Neural crest cell (in vitro differentiated cells): Measurements from ENCODE around the gene SBK1. TPM values are rescaled to one million over a fixed set of nuclear protein-coding genes. Genes with fewer than 3 reads are reported as not detected.
"Not testable (repeated sequence)": the region's sequence is repeated elsewhere in the genome, so short reads cannot be mapped to it uniquely, and the experiment has no call there.

Source experiments
- DNase-seq: peaks from one replicate; pipeline ENCODE4 v3.0.0; 2021; ENCODE audit warnings: low read depth, mixed read lengths, low spot score
- H3K27ac Mint-ChIP-seq: one replicate; pipeline ENCODE4 v1.8.0; 2021; ENCODE audit warnings: mild to moderate bottlenecking, mixed read lengths; ENCODE audit not compliant: unreplicated experiment
- H3K27me3 Mint-ChIP-seq: 2 replicates; pipeline ENCODE4 v1.8.0; 2021; ENCODE audit warnings: low read depth, mild to moderate bottlenecking, mixed read lengths
- H3K36me3 Mint-ChIP-seq: 2 replicates; pipeline ENCODE4 v1.8.0; 2021; ENCODE audit warnings: low read depth, mild to moderate bottlenecking, mixed read lengths
- H3K4me1 Mint-ChIP-seq: 2 replicates; pipeline ENCODE4 v1.8.0; 2021; ENCODE audit warnings: mixed read lengths
- H3K4me3 Mint-ChIP-seq: one replicate; pipeline ENCODE4 v1.8.0; 2021; ENCODE audit warnings: mild to moderate bottlenecking, mixed read lengths
- H3K9me3 Mint-ChIP-seq: 2 replicates; pipeline ENCODE4 v1.8.0; 2021; ENCODE audit warnings: mixed read lengths
- total RNA-seq: library from RNA; stranded (reverse); gene quantifications from 2 replicates; pipeline ENCODE4 v1.2.1, GENCODE V29; 2021
- TF ChIP-seq, protein P1 (sequence below): fragments of 200-600 bp; sonication (generic); conservative IDR thresholded peaks from 2 replicates; pipeline ENCODE4 v1.5.0; 2021; ENCODE audit warnings: antibody characterized with exemption, mild to moderate bottlenecking

The SBK1 gene
- total RNA-seq, 1 donor from 2014 or later = 79.0 TPM

GRCh38 chr16:28324887-28325279, 32.6 kb downstream of the SBK1 start:
- TF ChIP-seq, protein P1, sequence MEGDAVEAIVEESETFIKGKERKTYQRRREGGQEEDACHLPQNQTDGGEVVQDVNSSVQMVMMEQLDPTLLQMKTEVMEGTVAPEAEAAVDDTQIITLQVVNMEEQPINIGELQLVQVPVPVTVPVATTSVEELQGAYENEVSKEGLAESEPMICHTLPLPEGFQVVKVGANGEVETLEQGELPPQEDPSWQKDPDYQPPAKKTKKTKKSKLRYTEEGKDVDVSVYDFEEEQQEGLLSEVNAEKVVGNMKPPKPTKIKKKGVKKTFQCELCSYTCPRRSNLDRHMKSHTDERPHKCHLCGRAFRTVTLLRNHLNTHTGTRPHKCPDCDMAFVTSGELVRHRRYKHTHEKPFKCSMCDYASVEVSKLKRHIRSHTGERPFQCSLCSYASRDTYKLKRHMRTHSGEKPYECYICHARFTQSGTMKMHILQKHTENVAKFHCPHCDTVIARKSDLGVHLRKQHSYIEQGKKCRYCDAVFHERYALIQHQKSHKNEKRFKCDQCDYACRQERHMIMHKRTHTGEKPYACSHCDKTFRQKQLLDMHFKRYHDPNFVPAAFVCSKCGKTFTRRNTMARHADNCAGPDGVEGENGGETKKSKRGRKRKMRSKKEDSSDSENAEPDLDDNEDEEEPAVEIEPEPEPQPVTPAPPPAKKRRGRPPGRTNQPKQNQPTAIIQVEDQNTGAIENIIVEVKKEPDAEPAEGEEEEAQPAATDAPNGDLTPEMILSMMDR = no peak
- H3K4me3 Mint-ChIP-seq = peak overlapping the region; percentile 29

DNA sequence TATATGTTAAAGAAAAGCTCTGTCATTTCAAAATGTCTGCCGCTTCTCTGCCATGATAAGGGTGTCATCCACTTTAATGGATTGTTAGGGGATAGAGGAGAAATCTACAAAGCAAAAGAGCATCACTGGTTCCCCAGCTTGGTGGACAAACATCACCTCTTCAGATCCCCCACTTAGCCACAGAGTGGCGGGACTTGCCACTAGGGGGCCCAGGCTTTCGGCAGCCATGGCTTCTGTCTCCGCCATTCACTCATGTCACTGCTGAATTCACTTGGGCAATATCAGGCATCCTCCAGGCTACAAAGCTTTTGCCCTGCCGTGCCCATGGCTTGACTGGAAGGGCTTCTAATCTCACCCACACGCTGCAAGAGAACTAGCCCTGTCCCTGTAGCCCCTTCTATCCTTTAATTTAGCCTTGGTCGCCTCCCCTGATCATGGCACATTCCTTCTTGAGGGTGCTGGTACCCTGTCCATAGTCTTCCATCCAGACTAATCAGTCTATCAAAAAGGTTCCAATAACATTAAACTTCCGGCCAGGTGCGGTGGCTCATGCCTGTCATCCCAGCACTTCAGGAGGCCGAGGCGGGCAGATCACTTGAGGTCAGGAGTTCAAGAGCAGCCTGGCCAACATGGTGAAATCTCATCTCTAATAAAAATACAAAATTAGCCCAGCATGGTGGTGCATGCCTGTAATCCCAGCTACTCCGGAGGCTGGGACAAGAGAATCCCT, 34.7 kb downstream of the SBK1 start:
- DNase-seq = peak; percentile 73
- Mint-ChIP-seq H3K9me3 (no peaks in the 10 kb centered on the region), H3K27ac (no peak overlapping the region), H3K4me1 (peaks cover 9% of the 10 kb centered on the region), H3K27me3 (no peaks in the 10 kb centered on the region), H3K4me3 (peak overlapping the region; percentile 29), H3K36me3 (no peaks in the 10 kb centered on the region)
- TF ChIP-seq, protein P1 = peak; percentile 80

More at GRCh38 chr16:28324887-28325279, 32.6 kb downstream of the SBK1 start:
- Mint-ChIP-seq H3K27ac (no peak overlapping the region), H3K4me1 (peaks cover 5% of the 10 kb centered on the region), H3K36me3 (no peaks in the 10 kb centered on the region), H3K9me3 (no peaks in the 10 kb centered on the region), H3K27me3 (no peaks in the 10 kb centered on the region)
- no peak for DNase-seq

- peak; percentile 52 for DNase-seq
- H3K4me1 Mint-ChIP-seq, H3K4me3 Mint-ChIP-seq, H3K27ac Mint-ChIP-seq, H3K36me3 Mint-ChIP-seq, H3K9me3 Mint-ChIP-seq, H3K27me3 Mint-ChIP-seq: not testable (repeated sequence)
Observed at GRCh38 chr16:28330232-28330631, 37.9 kb downstream of the SBK1 start.

DNA sequence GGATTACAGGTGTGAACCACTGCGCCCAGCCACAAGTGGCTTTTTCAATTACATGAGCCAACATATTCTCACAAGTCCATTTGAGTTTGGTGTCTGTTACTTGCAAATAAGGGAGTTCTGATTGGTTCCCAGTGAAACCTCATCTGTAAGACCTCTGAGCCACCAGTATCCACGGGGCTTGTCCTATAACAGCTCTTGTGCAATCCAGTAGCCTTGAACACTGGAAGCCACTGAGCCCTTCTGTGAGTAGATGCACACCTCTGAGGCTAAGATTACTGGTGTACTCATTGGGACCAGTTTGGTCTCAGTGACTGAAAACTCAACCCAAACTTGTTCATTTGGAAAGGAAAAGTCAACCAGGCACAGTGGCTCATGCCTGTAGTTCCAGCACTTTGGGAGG, 38.7 kb downstream of the SBK1 start:
- H3K4me1 Mint-ChIP-seq, H3K9me3 Mint-ChIP-seq, H3K27me3 Mint-ChIP-seq, H3K4me3 Mint-ChIP-seq, H3K27ac Mint-ChIP-seq, DNase-seq, H3K36me3 Mint-ChIP-seq: not testable (repeated sequence)

DNA sequence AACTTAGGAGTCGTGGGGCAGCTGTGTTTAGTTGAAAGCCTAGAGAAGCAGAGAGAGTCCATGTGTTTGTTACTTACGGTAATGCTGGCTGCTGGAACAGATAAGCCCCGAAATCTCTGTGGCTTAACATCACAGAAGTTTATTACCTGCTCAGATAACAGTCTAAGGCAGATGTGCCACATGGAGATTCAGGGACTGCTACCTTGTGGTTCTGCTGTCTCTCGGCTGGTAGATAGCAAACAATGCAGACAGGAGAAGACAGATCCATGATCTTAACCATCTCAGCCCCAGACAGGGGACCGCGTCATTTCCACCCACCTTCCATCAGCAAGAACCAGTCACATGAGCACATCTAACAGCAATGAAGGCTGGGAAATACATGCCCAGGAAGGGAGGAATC, 40.3 kb downstream of the SBK1 start:
- not testable (repeated sequence) for H3K4me1 Mint-ChIP-seq, H3K36me3 Mint-ChIP-seq, DNase-seq, H3K9me3 Mint-ChIP-seq, H3K27ac Mint-ChIP-seq, H3K4me3 Mint-ChIP-seq, H3K27me3 Mint-ChIP-seq

DNA sequence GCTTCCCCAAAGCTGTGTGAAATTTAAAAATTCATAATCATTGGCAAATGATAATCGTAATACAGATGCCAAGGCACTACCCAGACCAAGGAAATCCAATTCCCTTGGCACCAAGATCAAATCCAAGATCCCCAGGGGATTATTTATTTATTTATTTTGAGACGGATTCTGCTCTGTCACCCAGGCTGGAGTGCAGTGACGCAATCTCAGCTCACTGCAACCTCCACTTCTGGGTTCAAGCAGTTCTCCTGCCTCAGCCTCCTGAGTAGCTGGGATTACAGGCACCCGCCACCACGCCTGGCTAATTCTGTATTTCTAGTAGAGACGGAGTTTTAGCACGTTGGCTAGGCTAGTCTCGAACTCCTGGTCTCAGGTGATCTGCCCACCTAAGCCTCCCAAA, 43.4 kb downstream of the SBK1 start:
- not testable (repeated sequence) for H3K36me3 Mint-ChIP-seq, H3K4me1 Mint-ChIP-seq, DNase-seq, H3K27ac Mint-ChIP-seq, H3K9me3 Mint-ChIP-seq, H3K27me3 Mint-ChIP-seq, H3K4me3 Mint-ChIP-seq

- not testable (repeated sequence) for H3K4me1 Mint-ChIP-seq, DNase-seq, H3K4me3 Mint-ChIP-seq, H3K27ac Mint-ChIP-seq, H3K9me3 Mint-ChIP-seq, H3K27me3 Mint-ChIP-seq, H3K36me3 Mint-ChIP-seq
Observed at GRCh38 chr16:28336940-28337710, 44.8 kb downstream of the SBK1 start.

DNA sequence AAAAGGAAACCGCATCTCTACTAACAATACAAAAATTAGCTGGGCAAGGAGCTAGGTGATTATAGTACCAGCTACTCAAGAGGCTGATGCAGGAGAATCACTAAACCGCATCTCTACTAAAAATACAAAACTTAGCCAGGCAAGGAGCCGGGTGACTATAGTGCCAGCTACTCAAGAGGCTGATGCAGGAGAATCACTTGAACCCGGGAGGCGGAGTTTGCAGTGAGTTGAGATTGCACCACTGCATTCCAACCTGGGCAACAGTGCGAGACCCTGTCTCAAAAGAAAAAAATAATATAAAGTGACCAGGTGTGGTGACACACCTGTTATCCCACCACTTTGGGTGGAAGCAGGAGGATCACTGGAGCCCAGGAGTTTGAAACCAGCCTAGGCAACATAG, 45.9 kb downstream of the SBK1 start:
- not testable (repeated sequence) for H3K9me3 Mint-ChIP-seq, H3K36me3 Mint-ChIP-seq, H3K4me1 Mint-ChIP-seq, H3K27me3 Mint-ChIP-seq, H3K4me3 Mint-ChIP-seq, H3K27ac Mint-ChIP-seq, DNase-seq

DNA sequence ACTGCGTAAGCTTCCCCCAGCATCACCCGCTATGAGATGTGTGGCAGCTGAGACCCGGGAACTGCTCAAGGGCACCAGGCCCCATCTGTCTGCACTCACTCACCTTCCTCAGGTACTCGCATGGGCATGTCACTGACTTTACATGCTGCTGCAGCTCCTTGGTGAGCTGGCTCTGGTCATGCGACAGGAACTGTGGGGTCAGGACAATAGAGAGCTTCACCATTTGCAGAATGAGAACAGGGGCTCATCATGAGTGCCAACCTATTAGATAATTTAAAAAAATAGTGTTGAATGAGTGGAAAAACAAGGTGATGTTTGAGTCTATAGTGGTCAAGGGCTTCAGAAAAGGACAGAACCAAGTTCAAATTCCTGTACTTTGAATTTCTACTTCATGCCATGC, 70.3 kb downstream of the SBK1 start:
- H3K4me1 Mint-ChIP-seq, H3K36me3 Mint-ChIP-seq, H3K27ac Mint-ChIP-seq, H3K4me3 Mint-ChIP-seq, H3K9me3 Mint-ChIP-seq, DNase-seq, H3K27me3 Mint-ChIP-seq: not testable (repeated sequence)

- H3K4me3 Mint-ChIP-seq, H3K36me3 Mint-ChIP-seq, DNase-seq, H3K4me1 Mint-ChIP-seq, H3K27me3 Mint-ChIP-seq, H3K27ac Mint-ChIP-seq, H3K9me3 Mint-ChIP-seq: not testable (repeated sequence)
Observed at GRCh38 chr16:28363408-28363807, 71.1 kb downstream of the SBK1 start, which contains the start of gene NPIPB6. Gene NPIPB6, minus strand, starts transcription at chr16:28363508. Its CDS starts 686 bp downstream, at chr16:28362822.
